HG03575 (cell line): ENCODE results near the gene BARHL1.

Experiments
- ATAC-seq: cut with Tn5 transposase; IDR thresholded peaks from one replicate; pipeline ENCODE4 v1.9.1; 2021; ENCODE audit not compliant: unreplicated experiment, insufficient number of reproducible peaks, low FRiP score; ENCODE audit errors: extremely low read depth

BARHL1 gene

DNA sequence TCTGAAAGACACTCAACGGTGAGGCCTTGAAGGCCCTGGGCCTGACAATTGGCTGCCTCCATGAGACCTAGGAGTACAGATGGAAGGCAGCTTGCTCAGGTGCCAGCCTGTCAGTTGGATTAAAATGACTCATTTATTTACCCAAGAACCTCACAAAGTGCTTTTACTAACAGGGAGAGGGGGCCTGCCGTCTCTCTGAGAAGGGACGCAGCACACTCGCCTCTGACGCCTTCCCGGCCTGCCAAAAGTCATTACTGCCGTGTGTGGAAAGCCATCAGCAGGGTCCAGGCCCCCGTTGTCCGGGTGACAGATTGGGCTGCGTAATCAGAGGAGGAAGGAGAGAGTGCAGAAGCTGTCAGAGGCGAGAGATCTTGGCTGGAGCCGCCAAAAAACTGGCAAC is 54.9 kb downstream of the BARHL1 start:
- ATAC-seq: no peak

DNA sequence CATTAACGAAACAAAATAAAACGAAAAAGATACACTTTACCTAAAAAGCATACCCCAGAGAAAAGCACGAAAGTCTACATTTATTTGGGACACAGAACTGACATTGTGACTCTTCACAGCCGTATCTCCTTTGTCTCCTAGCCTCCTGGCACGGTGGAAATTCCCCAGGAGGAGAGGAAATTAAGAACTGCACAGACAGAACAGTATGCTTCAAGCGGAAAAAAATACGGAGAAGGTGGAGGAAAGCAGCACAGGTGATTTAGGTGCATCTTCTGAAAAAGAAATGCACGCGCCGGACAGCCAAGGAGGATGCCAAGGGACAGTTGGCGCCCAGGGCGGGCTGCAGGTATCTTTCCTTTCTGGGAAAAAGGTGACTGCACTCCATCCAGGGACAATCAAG is 55.4 kb downstream of the BARHL1 start:
- no peak for ATAC-seq

DNA sequence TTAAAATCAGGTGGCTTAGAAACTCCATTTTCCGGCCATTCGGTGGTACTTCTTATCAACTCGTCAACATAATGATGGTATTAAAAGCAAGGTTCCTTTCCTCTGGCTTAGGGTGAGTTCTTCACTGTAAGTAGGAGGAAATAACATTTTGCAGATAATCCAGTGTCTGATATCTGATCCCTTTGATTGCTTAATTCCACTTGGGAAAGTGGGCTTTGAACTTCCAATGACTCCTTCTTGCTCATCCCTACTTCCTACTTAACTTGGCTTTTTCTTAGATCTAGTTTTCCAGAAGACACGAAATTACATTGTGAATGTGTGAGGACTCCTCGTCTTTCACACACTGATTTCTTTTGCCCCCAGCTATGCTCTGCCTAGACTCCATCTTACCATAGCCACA is 55.8 kb downstream of the BARHL1 start:
- no peak for ATAC-seq

DNA sequence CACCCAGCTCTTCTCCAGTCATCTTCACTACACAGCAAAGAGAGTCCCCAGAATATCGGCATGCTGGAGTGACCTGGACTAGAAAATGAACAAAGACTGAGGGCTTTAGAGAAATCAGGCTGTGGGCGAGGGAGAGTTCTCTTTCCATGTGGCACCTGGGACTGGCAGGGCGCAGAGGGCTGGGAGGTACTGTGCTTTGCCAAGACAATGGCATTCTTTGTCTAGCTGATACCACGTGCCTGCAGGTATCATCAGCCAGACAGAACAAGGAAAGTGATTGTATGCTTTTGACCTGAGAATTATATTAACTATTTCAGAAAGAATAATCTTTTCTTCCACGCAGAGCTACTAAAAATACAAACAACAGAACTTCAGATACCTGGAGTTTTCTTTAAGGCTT is 56.9 kb downstream of the BARHL1 start:
- no peak for ATAC-seq
